GM21515 (cell line): ENCODE data around the gene RABAC1.
"Not testable (repeated sequence)": the region's sequence is repeated elsewhere in the genome, so short reads cannot be mapped to it uniquely, and the experiment has no call there.

Experiments used
- ATAC-seq: cut with Tn5 transposase; IDR thresholded peaks from one replicate; pipeline ENCODE4 v1.9.1; 2021; ENCODE audit not compliant: unreplicated experiment

The RABAC1 gene

GRCh38 chr19:41951686-41952172, 7.4 kb downstream of the RABAC1 start:
- ATAC-seq: no peak

DNA sequence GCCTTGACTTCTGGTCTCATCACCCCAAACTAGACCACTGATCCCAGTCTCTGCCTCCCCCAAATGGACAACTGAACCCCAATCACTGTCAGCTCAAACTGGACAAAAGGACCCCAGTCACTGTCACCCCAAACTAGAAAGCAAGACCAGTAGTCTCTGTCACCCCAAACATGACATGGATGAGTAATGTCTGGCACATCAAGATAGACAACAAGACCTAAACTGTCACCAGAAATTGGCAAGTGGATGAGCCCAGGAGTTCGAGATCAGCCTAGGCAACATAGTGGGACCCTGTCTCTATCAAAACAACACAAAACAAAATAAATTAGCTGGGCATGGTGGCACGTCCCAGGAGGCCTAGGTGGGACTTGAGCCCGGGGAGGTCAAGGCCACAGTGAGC, 12.0 kb downstream of the RABAC1 start:
- ATAC-seq: no peak

- peak; percentile 72 for ATAC-seq
Observed at GRCh38 chr19:41945135-41945766, 13.9 kb downstream of the RABAC1 start.

DNA sequence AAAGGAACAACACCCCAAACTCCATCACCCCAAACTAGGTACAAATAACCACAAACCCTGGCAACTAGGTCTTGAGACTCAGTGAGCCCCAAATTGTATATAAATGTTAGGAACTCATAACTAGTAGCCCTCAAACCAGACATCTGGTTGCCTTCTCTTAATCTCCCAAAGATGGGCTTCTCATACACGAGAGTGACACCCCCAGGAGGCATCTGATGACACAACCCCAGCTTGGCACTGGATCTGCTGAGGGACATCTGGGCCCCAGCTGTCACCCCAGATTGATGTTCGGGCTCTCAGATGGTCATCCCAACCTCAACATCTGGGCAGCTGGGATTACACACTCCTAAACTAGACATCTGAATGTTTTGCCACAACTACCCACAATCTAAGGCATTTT, 14.8 kb downstream of the RABAC1 start:
- ATAC-seq: no peak

DNA sequence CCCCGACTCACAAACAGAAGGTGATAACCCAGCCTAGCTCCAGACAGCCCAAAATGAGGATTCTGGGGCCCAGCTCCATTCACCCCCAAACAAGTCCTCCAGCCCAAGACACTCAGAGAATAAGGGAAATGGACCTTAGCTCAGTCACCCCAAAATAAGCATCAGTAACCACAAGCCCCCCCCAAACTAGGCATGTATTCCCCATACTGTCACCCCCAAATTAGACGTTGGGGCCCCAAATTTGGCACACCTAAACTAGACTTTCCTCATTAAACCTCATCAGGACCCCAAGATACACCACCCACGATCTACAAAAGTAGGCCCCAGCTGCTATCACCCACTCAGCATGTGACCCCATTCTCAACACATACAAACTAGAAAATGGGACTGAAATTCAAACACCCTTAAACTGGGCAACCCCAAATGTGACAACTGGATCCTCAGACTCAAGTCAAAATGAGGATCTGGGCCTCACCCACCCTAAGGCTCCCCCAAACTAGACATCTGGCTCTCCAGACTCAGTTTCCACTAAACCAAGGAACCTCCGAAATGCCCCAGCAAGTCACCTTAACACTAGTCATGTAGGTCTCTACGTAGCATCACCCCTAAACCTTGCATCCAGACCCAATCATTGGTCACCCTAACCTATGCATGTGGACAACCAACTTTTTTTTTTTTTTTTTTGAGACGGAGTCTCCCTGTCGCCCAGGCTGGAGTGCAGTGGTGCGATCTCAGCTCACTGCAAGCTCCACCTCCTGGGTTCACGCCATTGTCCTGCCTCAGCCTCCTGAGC, 17.5 kb downstream of the RABAC1 start:
- ATAC-seq: no peak

DNA sequence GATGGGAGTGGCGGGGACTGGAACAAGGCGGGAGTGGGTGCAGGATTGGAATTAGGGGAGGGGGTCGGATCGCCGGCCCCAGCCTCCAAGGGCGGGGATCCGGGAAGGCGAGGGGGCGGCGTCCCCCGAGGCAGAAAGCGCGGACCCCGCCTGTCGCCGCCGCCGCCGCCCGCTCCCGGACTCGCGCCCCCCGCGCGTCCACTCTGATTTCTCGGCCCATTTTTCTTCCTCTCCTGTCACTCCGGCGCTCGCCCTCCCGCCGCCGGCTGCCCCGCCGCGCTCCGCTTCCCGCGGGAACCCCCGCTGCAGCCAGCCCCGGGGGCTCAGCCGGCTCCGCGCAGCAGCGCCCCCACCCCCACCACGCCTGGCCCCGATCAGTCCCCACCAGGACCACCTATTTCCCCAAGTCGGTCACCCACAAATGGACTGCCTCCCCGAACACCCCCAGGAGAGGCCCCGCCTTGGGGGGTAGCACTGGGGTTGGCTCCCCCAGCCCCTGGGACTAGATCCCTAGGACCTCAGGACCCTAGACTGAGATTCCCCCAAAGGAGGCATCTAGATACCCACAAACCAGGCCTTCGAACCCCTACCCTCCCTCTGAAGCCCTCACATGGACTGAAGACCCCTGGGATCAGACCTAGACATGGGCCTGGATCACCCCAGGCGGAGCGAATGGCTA, 18.3 kb downstream of the RABAC1 start:
- no peak for ATAC-seq

GRCh38 chr19:41939861-41940730, 19.0 kb downstream of the RABAC1 start:
- no peak for ATAC-seq

DNA sequence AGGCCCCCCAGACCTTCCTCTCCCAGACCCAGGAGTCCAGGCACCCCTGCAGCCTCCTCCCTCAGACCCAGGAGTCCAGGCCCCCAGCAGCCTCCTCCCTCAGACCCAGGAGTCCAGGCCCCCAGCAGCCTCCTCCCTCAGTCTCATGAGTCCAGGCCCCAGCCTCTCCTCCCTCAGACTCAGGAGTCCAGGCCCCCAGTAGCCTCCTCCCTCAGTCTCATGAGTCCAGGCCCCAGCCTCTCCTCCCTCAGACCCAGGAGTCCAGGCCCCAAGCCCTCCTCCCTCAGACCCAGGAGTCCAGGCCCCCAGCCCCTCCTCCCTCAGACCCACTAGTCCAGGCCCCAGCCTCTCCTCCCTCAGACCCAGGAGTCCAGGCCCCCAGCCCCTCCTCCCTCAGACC, 19.9 kb downstream of the RABAC1 start:
- not testable (repeated sequence) for ATAC-seq

- no peak for ATAC-seq
Observed at GRCh38 chr19:41937525-41938468, 21.3 kb downstream of the RABAC1 start.

GRCh38 chr19:41936961-41937360, 22.2 kb downstream of the RABAC1 start:
- ATAC-seq: no peak

DNA sequence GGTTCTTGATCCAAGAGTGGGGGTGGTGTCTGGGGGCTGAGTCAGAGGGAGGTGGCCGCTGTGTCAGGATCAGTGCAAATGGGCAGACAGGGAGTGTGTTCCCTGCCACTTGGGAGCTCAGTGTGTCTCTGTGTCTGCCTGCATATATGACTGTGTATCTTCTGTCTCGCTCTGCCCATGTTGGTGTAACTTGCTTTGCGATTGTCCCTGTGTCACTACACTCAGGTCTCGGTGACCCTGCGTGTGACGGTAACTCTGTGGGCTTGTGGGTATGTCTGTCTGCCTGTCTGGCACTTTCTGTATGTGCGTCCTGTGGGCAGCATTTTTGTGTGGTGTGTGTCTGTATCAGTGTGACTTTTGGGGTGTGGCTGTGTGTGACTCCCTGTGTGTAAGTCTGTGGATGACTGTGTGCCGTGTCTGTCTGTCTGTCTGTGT, 22.7 kb downstream of the RABAC1 start:
- no peak for ATAC-seq

DNA sequence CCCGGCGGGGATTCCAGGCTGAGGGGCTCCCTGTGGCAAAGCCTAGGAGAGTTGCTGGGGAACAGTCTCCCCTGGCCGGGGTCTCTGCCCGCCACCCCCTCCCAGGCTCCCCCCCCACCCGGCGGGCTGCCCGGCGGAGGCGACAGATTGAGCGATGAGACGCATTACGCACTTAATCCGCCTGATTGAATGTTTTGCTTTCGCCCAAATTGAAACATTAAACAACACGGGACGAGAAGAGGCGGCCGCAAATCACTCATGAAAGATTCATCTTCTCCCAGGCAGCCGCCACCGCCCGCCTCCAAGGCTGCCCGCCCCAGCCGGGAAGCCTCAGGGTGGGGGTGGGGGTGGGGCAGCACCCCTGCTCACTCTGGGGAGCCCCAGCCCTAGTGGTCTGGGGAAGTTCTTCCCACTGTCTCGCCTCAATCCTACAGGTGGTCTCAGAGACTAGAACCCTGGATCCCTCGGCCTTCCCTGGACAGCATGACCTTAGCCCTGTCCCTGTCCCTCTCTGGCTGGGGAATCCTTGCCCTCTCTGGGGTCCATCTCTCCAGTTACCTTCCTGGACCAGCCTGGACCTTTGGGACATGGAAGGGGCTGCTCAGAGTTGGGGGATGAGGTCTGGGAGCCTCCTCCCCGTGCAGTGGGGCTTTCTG, 23.2 kb downstream of the RABAC1 start:
- no peak for ATAC-seq

- ATAC-seq: no peak
Observed at GRCh38 chr19:41934849-41935374, 24.2 kb downstream of the RABAC1 start.

DNA sequence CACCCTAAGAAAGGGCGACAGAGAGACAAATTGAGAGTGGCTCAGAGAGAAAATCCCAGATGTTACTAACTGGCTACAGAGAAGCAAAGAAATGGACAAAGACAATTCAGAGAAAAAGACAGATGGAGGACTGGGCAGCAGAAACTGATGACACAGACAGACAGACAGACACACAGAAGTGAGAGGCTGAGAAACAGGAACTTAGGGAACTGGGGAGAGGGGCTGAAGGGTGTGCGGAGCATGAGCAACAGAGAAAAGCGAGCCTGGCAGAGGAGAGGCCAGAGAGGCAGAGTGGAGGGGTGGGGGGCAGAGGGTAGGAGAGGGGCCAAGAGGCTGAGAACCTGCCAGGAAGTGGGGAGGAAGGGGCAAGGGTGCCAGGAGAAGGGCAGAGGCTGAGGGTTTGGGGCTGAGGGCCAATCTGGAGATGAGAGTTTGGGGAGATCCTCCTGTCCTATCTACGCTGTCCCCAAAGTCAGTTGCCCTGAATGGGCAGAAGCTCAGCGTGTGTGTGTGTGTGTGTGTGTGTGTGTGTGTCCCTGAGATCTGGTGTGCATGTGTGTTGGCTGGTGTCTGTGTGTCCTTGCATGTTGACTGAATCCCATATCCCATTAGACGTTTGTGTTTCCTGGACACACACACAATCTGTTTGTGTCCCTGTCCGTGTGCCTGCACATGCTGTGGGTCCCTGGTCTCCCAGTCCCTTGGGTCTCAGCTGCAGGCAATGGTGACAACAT, 25.3 kb downstream of the RABAC1 start:
- no peak for ATAC-seq

- ATAC-seq: no peak
Observed at GRCh38 chr19:41932720-41933332, 26.3 kb downstream of the RABAC1 start.

DNA sequence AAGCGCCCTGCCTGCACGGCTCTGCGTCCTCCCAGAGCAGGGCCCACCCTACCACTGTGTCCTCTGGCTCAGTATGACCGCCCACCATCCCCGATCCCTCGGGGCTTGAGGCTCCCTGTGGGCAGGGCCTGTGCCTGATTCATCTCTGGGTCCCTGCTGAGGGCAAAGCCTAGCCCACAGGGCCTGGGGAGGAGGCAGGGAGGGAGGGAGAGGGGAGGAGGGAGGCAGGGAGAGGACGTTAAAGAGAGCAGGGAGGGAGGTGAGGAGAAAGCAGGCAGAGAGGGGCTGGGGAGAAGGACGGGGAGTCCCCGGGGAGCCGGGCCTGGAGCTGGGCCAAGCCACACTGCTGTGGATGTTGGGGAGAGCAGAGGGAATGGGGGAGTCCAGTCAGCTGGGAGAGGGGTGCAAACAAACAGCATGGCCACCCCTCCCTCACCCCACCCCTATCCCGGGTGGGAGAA, 26.8 kb downstream of the RABAC1 start:
- no peak for ATAC-seq

- ATAC-seq: no peak
Observed at GRCh38 chr19:41930926-41931592, 28.1 kb downstream of the RABAC1 start.
